H9 (cell line): ENCODE data around the gene ZNF618. TPM values are rescaled to one million over a fixed set of nuclear protein-coding genes. Genes with fewer than 3 reads are reported as not detected.

Experiments used
- DNase-seq: peaks from one replicate; pipeline ENCODE4 v3.0.0-alpha.2; 2017
- H2AFZ ChIP-seq: one replicate; pipeline ENCODE4 v1.6.1; 2013; ENCODE audit warnings: mild to moderate bottlenecking, low read length, control low read depth, moderate library complexity
- H2AK5ac ChIP-seq: 2 replicates; pipeline ENCODE4 v1.6.1; 2013; ENCODE audit warnings: low read length, control low read depth, mixed read lengths; ENCODE audit not compliant: insufficient read length
- H2BK120ac ChIP-seq: one replicate; pipeline ENCODE4 v1.6.1; 2013; ENCODE audit warnings: low read depth, mild to moderate bottlenecking, low read length, control low read depth, inconsistent platforms; ENCODE audit not compliant: poor library complexity, severe bottlenecking
- H2BK12ac ChIP-seq: 2 replicates; pipeline ENCODE4 v1.6.1; 2013; ENCODE audit warnings: low read length, control low read depth, mixed read lengths, low read depth; ENCODE audit not compliant: insufficient read length
- H2BK15ac ChIP-seq: 2 replicates; pipeline ENCODE4 v1.6.1; 2013; ENCODE audit warnings: low read depth, low read length, control low read depth
- H2BK20ac ChIP-seq: one replicate; pipeline ENCODE4 v1.6.1; 2013; ENCODE audit warnings: low read depth, mild to moderate bottlenecking, low read length, control low read depth, inconsistent platforms; ENCODE audit not compliant: poor library complexity, severe bottlenecking
- H2BK5ac ChIP-seq: 2 replicates; pipeline ENCODE4 v1.6.1; 2013; ENCODE audit warnings: low read length, control low read depth, mixed read lengths; ENCODE audit not compliant: insufficient read length
- H3K14ac ChIP-seq: 2 replicates; pipeline ENCODE4 v1.6.1; 2013; ENCODE audit warnings: low read length, control low read depth; ENCODE audit not compliant: insufficient read depth
- H3K18ac ChIP-seq: 2 replicates; pipeline ENCODE4 v1.6.1; 2013; ENCODE audit warnings: low read depth, mild to moderate bottlenecking, mixed read lengths, low read length, control low read depth; ENCODE audit not compliant: insufficient read length
- H3K23ac ChIP-seq: 2 replicates; pipeline ENCODE4 v1.6.1; 2013; ENCODE audit warnings: low read length, control low read depth, mixed read lengths, low read depth; ENCODE audit not compliant: insufficient read length
- H3K23me2 ChIP-seq: 2 replicates; pipeline ENCODE4 v1.6.1; 2013; ENCODE audit warnings: low read depth, mild to moderate bottlenecking, mixed read lengths, low read length, control low read depth; ENCODE audit not compliant: insufficient read length, poor library complexity, severe bottlenecking
- H3K27ac ChIP-seq: 2 replicates; pipeline ENCODE4 v1.5.1; 2013; ENCODE audit warnings: low read length, control low read depth, mixed read lengths, low read depth; ENCODE audit not compliant: insufficient read length
- H3K27me3 ChIP-seq: 2 replicates; pipeline ENCODE4 v1.6.1; 2013; ENCODE audit warnings: low read length, control low read depth, inconsistent platforms; ENCODE audit not compliant: insufficient read depth
- H3K4ac ChIP-seq: 2 replicates; pipeline ENCODE4 v1.6.1; 2013; ENCODE audit warnings: low read depth, mild to moderate bottlenecking, control low read depth, inconsistent platforms, low read length, moderate library complexity
- H3K4me1 ChIP-seq: 2 replicates; pipeline ENCODE4 v1.6.1; 2013; ENCODE audit warnings: low read length, control low read depth, inconsistent platforms; ENCODE audit not compliant: insufficient read depth
- H3K4me2 ChIP-seq: 2 replicates; pipeline ENCODE4 v1.6.1; 2013; ENCODE audit warnings: low read length, control low read depth, mixed read lengths; ENCODE audit not compliant: insufficient read length, insufficient read depth
- H3K56ac ChIP-seq: 2 replicates; pipeline ENCODE4 v1.6.1; 2013; ENCODE audit warnings: low read depth, mild to moderate bottlenecking, mixed read lengths, low read length, control low read depth; ENCODE audit not compliant: insufficient read length
- H3K79me1 ChIP-seq: 2 replicates; pipeline ENCODE4 v1.6.1; 2013; ENCODE audit warnings: low read depth, mild to moderate bottlenecking, moderate library complexity, low read length, control low read depth, inconsistent platforms; ENCODE audit not compliant: insufficient read depth, poor library complexity, severe bottlenecking
- H3K79me2 ChIP-seq: 2 replicates; pipeline ENCODE4 v1.6.1; 2013; ENCODE audit warnings: low read length, control low read depth, inconsistent platforms; ENCODE audit not compliant: insufficient read depth
- H3K9ac ChIP-seq: 2 replicates; pipeline ENCODE4 v1.6.1; 2013; ENCODE audit warnings: low read length, control low read depth, mixed read lengths; ENCODE audit not compliant: insufficient read length; ENCODE audit errors: extremely low read depth
- H3K9me3 ChIP-seq: one replicate; pipeline ENCODE4 v1.6.1; 2013; ENCODE audit warnings: low read depth, low read length, inconsistent platforms; ENCODE audit not compliant: control insufficient read depth
- H3T11ph ChIP-seq: one replicate; pipeline ENCODE4 v1.6.1; 2013; ENCODE audit warnings: mild to moderate bottlenecking, low read length, control low read depth, inconsistent platforms
- H4K20me1 ChIP-seq: one replicate; pipeline ENCODE4 v1.6.1; 2013; ENCODE audit not compliant: control insufficient read depth, insufficient read length, insufficient read depth
- H4K5ac ChIP-seq: 2 replicates; pipeline ENCODE4 v1.6.1; 2013; ENCODE audit warnings: low read depth, mild to moderate bottlenecking, mixed read lengths, low read length, control low read depth; ENCODE audit not compliant: insufficient read length
- H4K8ac ChIP-seq: replicated peaks from 2 replicates; pipeline ENCODE4 v1.6.1; 2013; ENCODE audit warnings: low read length, control low read depth, mixed read lengths, low read depth; ENCODE audit not compliant: insufficient read length
- H4K91ac ChIP-seq: 2 replicates; pipeline ENCODE4 v1.6.1; 2013; ENCODE audit warnings: low read depth, mild to moderate bottlenecking, moderate library complexity, mixed read lengths, low read length, control low read depth; ENCODE audit not compliant: insufficient read length
- H3K27ac Mint-ChIP-seq, 3 experiments: 2 replicates in 2 of 3; 3 replicates in 1 of 3; pipeline ENCODE4 v1.8.0; 2020 to 2021; ENCODE audit warnings: mixed read lengths in 3 of 3, mild to moderate bottlenecking in 1 of 3, moderate library complexity in 1 of 3
- H3K27me3 Mint-ChIP-seq: 2 replicates; pipeline ENCODE4 v1.8.0; 2021; ENCODE audit warnings: low read depth, mild to moderate bottlenecking, moderate library complexity, mixed read lengths
- H3K36me3 Mint-ChIP-seq, 3 experiments: 2 replicates in 2 of 3; 3 replicates in 1 of 3; pipeline ENCODE4 v1.8.0; 2020 to 2021; ENCODE audit warnings: low read depth in 3 of 3, mixed read lengths in 3 of 3; ENCODE audit not compliant: insufficient read depth in 1 of 3
- H3K4me1 Mint-ChIP-seq, 2 experiments: 2 replicates each; pipeline ENCODE4 v1.8.0; 2020; ENCODE audit warnings: mixed read lengths in 2 of 2
- H3K4me3 Mint-ChIP-seq, 2 experiments: 2 replicates in 1 of 2; 3 replicates in 1 of 2; pipeline ENCODE4 v1.8.0; 2020 to 2021; ENCODE audit warnings: mild to moderate bottlenecking in 2 of 2, mixed read lengths in 2 of 2, moderate library complexity in 1 of 2
- H3K9me3 Mint-ChIP-seq, 2 experiments: 2 replicates in 1 of 2; 3 replicates in 1 of 2; pipeline ENCODE4 v1.8.0; 2020; ENCODE audit warnings: mild to moderate bottlenecking in 2 of 2, mixed read lengths in 2 of 2, moderate library complexity in 1 of 2
- WGBS: extraction: QIAGEN DNeasy Blood & Tissue Kit; methylation state at CpG from one replicate; pipeline ENCODE4 v1.1.7; 2013; ENCODE audit warnings: missing lambda C conversion rate, low lambda C conversion rate, mixed read lengths; ENCODE audit not compliant: insufficient read length; ENCODE audit errors: extremely low coverage; 5-methylcytosine and 5-hydroxymethylcytosine counted together
- total RNA-seq: library from RNA; stranded (reverse); gene quantifications from 2 replicates; pipeline ENCODE4 v1.2.1, GENCODE V29; 2021
- TF ChIP-seq, protein P1 (sequence below): fragments of 200-600 bp; sonication (generic); conservative IDR thresholded peaks from 3 replicates; pipeline ENCODE4 v1.8.0; 2021; ENCODE audit warnings: antibody characterized with exemption, mild to moderate bottlenecking

Gene ZNF618
- total RNA-seq, 1 experiment from 2014 or later: 13.6 TPM

DNA sequence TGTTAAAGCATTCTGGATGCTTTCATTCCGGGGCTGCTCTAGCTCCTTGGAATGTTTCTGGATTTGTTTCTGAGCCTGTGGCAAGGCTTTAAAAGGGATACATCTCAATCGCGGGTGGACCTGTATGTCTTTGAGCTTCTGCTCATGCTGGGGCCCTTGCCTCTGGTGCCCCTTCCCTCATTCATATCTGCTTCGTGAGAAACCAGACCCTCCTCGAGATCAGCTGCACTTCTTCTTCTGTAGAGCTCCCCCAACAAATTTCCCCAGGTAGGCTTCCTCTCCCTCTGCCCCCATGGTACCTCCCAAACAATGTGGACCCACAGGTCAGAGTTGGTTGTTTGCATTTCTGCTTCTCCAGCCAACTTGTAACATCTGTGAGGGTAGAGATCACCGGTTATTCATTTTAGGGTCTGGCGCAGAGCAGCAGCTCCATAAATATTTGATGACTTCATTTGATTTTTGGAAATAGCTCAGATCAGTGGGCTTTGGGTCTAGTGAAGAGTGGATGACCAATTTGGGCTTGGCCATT lies 6.6 kb downstream of the ZNF618 start:
- Histone ChIP-seq H2BK15ac (no peak overlapping the region), H3K27ac (no peak overlapping the region), H2BK12ac (no peak overlapping the region), H3K4me1 (peaks cover 6% of the 10 kb centered on the region; the same call in 1 of the 2 replicates), H3K27me3 (no peaks in the 10 kb centered on the region), H3K14ac (no peak overlapping the region), H3K9ac (no peak overlapping the region), H4K8ac (no peak overlapping the region), H4K20me1 (no peaks in the 10 kb centered on the region), H2BK20ac (no peak overlapping the region), H3K4ac (no peak overlapping the region), H3K79me2 (peaks cover 7% of the 10 kb centered on the region; the same call in 1 of the 2 replicates), H3K4me2 (no peak overlapping the region), H3K56ac (no peak overlapping the region), H3K23ac (no peak overlapping the region), H3K79me1 (peaks cover 6% of the 10 kb centered on the region), H3K23me2 (no peaks in the 10 kb centered on the region), H4K5ac (no peak overlapping the region), H2BK5ac (no peak overlapping the region), H2BK120ac (no peak overlapping the region), H3T11ph (no peak overlapping the region), H3K18ac (no peak overlapping the region), H3K9me3 (no peaks in the 10 kb centered on the region), H4K91ac (no peak overlapping the region), H2AK5ac (no peak overlapping the region), H2AFZ (no peak overlapping the region)
- DNase-seq: no peak
- no peak overlapping the region for H3K4me3 Mint-ChIP-seq
- no CpG with 5 or more reads among the region's 7 CpGs for WGBS
- H3K27ac Mint-ChIP-seq: no peak overlapping the region
- TF ChIP-seq, protein P1, sequence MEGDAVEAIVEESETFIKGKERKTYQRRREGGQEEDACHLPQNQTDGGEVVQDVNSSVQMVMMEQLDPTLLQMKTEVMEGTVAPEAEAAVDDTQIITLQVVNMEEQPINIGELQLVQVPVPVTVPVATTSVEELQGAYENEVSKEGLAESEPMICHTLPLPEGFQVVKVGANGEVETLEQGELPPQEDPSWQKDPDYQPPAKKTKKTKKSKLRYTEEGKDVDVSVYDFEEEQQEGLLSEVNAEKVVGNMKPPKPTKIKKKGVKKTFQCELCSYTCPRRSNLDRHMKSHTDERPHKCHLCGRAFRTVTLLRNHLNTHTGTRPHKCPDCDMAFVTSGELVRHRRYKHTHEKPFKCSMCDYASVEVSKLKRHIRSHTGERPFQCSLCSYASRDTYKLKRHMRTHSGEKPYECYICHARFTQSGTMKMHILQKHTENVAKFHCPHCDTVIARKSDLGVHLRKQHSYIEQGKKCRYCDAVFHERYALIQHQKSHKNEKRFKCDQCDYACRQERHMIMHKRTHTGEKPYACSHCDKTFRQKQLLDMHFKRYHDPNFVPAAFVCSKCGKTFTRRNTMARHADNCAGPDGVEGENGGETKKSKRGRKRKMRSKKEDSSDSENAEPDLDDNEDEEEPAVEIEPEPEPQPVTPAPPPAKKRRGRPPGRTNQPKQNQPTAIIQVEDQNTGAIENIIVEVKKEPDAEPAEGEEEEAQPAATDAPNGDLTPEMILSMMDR: no peak
- no peaks in the 10 kb centered on the region for H3K27me3 Mint-ChIP-seq
- no peaks in the 10 kb centered on the region for H3K36me3 Mint-ChIP-seq
- H3K9me3 Mint-ChIP-seq: no peaks in the 10 kb centered on the region
- peaks cover 50 to 65% of the 10 kb centered on the region in 2 experiments for H3K4me1 Mint-ChIP-seq
